Bladder microvascular endothelial cell (primary cell): ENCODE data around the gene QPRT. TPM values are rescaled to one million over a fixed set of nuclear protein-coding genes. Genes with fewer than 3 reads are reported as not detected.

ENCODE experiments used
- total RNA-seq: library from RNA; depleted of rRNA; stranded (reverse); fragments of >200 nt; gene quantifications from 2 replicates; pipeline ENCODE4 v1.2.3, GENCODE V29; 2014

QPRT gene
- 0.81 TPM in 1 of 2 replicates, not detected in the other for total RNA-seq

DNA sequence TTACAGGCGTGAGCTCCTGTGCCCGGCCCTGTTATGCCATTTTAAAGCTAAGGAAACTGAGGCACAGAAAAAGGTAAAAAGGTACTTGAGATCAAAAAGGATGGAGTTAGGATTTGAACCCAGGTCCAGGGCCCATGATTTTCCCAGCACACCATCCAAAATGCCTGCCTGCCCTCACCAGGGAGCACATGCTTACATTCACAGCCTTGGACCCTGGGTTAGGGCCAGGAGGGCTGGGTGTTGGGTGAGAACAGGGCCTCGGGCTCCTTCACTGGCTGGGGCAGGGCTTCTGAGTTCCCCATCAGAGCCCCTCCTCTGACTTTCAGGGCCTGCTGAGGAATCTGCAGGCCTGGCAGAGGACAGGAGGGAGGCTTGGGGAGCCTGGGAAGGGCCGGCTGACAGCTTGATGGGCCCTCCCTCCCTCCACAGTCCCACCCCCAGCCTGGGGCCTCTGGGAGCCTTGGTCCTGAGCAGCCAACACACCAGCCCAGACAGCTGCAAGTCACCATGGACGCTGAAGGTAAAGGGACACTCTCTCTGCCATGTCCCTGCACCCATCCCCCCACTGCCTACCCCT is at the start of gene QPRT:
Gene QPRT (plus strand): TSS at position 490 of the 577 bp plus-strand sequence. CDS start 18 bp downstream, at position 508.

DNA sequence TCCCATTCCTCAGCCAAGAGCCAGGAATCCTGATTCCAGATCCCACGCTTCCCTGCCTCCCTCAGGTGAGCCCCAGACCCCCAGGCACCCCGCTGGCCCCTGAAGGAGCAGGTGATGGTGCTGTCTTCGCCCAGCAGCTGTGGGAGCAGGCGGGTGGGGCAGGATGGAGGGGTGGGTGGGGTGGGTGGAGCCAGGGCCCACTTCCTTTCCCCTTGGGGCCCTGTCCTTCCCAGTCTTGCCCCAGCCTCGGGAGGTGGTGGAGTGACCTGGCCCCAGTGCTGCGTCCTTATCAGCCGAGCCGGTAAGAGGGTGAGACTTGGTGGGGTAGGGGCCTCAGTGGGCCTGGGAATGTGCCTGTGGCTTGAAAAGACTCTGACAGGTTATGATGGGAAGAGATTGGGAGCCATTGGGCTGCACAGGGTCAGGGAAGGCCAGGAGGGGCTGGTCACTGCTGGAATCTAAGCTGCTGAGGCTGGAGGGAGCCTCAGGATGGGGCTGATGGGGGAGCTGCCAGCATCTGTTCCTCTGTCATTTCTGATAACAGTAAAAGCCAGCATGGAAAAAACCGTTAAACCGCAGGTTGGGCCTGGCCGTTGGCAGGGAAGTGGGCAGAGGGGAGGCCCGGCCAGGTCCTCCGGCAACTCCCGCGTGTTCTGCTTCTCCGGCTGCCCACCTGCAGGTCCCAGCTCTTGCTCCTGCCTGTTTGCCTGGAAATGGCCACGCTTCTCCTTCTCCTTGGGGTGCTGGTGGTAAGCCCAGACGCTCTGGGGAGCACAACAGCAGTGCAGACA is 15.8 kb upstream of the QPRT start, which contains the start of gene SPN:
Gene SPN (plus strand): TSS at position 232 of the 791 bp plus-strand sequence. CDS start 482 bp downstream, at position 714.

DNA sequence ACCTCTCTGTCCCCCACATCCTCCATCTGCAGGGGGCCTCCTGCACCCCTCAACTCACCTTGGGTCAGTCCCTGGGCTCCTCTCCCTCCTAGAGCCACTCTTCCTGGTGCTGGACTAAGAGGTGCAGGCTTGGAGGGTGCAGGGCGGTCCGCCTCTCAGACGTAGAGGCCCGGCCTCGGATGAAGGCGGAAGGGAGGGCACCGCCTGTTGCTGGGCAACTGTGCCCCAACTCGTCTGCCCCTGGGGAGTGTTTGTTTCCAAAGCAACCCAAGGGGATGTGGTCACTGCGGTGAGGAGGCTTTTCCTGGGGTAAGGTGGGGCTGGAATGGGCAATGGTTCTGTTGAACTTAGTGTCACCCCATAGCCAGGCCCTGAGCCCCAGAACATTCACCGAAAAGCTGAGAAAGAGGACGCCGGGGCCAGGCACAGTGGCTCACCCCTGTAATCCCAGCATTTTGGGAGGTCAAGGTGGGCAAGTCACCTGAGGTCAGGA is 66.9 kb downstream of the QPRT start, which contains the start of gene C16orf54:
Gene C16orf54 (minus strand): TSS at position 138 of the 493 bp plus-strand sequence. CDS start 1,039 bp downstream, outside the sequence.

Other genes with a start within 250 kb of the QPRT start
- gene BOLA2, start 224.8 kb upstream of the QPRT start, total RNA-seq, result 42.7 and 50.7 TPM in 2 replicates
- gene SLX1B, start 224.6 kb upstream of the QPRT start, total RNA-seq, result 6.5 and 6.6 TPM in 2 replicates
- gene SULT1A4, start 219.3 kb upstream of the QPRT start, total RNA-seq, result 12.6 and 17.3 TPM in 2 replicates
- gene NPIPB12, start 172.8 kb upstream of the QPRT start, total RNA-seq, result 16.7 and 82.9 TPM in 2 replicates
- gene SPN, start 15.9 kb upstream of the QPRT start, total RNA-seq, result not detected in 2 replicates
- not detected in 2 replicates for gene C16orf54, start 66.8 kb downstream of the QPRT start, total RNA-seq
- not detected in 2 replicates for gene ZG16, start 99.1 kb downstream of the QPRT start, total RNA-seq
- gene KIF22, start 111.6 kb downstream of the QPRT start, total RNA-seq, result 38.6 and 60.5 TPM in 2 replicates
- gene MAZ, start 127.3 kb downstream of the QPRT start, total RNA-seq, result 171 and 211 TPM in 2 replicates
- gene PRRT2, start 133.0 kb downstream of the QPRT start, total RNA-seq, result 0.25 TPM in 1 of 2 replicates, not detected in the other
- 15.1 and 15.4 TPM in 2 replicates for gene PAGR1, start 137.0 kb downstream of the QPRT start, total RNA-seq
- gene MVP, start 141.3 kb downstream of the QPRT start, total RNA-seq, result 223 and 253 TPM in 2 replicates
- gene CDIPT, start 184.0 kb downstream of the QPRT start, total RNA-seq, result 63.0 and 90.8 TPM in 2 replicates
- gene SEZ6L2, start 220.4 kb downstream of the QPRT start, total RNA-seq, result 0.65 and 5.9 TPM in 2 replicates
- gene ASPHD1, start 221.3 kb downstream of the QPRT start, total RNA-seq, result 0.32 and 0.63 TPM in 2 replicates
- gene KCTD13, start 247.0 kb downstream of the QPRT start, total RNA-seq, result 2.9 and 7.9 TPM in 2 replicates